ENCODE data around the gene MOB3A. TPM values are rescaled to one million over a fixed set of nuclear protein-coding genes. Genes with fewer than 3 reads are reported as not detected.

MOB3A gene
- total RNA-seq, 1 experiment from 2014 or later, result 9.2 TPM

DNA sequence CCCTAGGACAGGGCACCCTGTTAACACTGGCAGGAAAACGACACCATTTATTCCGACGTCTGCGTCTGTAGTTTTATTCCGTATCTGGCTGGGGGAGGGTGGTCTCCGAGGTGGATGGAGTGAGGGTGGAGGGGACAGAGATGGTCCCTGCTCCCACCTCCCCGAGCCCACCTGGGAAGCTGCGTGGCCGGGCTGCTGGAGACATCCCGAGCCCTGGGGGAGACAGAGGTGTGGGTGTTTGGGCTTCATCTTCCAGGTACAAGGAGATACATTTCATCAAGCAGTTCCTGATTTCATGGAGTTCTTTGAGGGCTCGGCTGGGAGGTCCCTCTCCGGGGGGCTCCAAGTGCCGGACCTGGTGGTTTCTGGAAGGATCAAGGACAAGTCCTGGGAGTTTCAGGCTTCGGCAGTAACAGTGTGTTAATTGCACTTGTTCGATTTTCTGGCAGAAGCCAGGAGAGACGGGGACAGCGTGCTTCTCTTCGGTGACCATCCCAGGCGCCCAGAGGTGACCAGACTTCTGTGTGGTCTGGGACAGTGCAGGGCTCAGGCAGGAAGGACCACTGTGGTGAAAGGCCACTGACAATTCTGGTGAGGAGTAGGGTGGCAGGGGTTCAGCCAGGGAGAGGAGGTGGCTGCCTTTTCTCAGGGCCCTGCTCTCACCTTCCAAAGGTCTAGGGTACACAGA lies 25.0 kb downstream of the MOB3A start:
- Histone ChIP-seq H3K4me3 (no peak overlapping the region), H3K4me1 (no peaks in the 10 kb centered on the region)

DNA sequence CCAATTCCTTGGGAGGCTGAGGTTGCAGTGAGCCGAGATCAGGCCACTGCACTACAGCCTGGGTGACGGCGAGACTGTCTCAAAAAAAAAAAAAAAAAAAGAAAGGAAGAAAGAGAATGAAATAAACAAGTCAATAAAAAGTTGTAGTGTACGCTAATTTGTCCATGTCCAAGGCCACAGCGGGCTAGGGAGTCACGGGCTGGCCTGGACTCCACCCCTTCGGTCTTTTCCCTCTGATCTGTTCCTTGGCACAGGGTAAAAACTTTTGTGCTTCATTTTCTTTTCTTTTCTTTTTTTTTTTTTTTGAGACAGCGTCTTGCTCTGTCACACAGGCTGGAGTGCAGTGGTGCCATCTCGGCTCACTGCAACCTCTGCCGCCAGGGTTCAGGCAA lies 25.7 kb downstream of the MOB3A start:
- H3K4me3 ChIP-seq, result no peak overlapping the region
- H3K36me3 ChIP-seq, result no peaks in the 10 kb centered on the region
- H3K4me1 ChIP-seq, result no peaks in the 10 kb centered on the region
- H3K9me3 ChIP-seq (replicated peaks), result no peaks in the 10 kb centered on the region
- H3K27ac ChIP-seq, result no peak overlapping the region
- no peak for DNase-seq
- no peaks in the 10 kb centered on the region for H3K27me3 ChIP-seq

More for the DNA sequence above, 25.0 kb downstream of the MOB3A start:
- Histone ChIP-seq H3K27ac (no peak overlapping the region), H3K36me3 (no peaks in the 10 kb centered on the region), H3K9me3 (replicated peaks) (no peaks in the 10 kb centered on the region), H3K27me3 (no peaks in the 10 kb centered on the region)
- DNase-seq, result no peak

DNA sequence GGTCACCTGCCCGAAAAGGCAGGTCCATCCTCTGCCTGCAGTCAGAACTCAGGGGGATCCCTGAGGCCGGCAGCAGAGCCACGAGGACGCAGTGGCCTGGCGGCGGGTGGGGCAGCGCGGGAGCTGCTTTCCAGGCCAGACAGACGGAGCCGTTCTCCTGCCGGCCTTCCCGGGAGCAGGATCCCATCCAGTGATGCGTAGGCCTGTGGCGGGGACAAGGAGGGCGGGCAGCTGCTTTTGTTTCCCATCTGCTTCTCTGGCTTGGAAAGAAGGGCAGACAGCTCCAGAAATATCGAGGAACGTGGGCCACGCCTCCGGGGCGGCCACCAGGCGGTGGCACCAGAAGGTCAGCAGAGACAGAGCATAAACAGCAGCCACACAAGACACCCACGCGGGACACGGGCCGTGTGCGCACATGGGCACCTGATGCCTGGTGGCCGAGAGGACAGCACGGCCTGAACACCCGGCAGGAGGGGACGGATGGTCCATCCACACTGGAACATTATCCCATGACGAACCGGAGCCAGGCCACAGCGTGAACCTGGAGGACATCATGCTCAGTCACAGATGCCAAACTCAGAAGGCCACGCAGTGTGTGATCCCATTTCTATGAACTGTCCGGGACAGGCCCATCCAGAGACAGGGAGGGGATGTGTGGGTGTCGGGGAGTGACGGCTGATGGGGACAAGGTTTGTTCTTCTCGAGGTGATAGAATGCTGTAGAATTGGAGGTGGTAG lies 31.2 kb downstream of the MOB3A start:
- Histone ChIP-seq H3K36me3 (no peaks in the 10 kb centered on the region), H3K4me3 (peak overlapping the region; percentile 10), H3K27ac (no peak overlapping the region), H3K9me3 (replicated peaks) (no peaks in the 10 kb centered on the region), H3K4me1 (peaks cover 8% of the 10 kb centered on the region; the same call in 1 of the 2 replicates), H3K27me3 (no peaks in the 10 kb centered on the region)
- DNase-seq, result peak; percentile 42 to 60

DNA sequence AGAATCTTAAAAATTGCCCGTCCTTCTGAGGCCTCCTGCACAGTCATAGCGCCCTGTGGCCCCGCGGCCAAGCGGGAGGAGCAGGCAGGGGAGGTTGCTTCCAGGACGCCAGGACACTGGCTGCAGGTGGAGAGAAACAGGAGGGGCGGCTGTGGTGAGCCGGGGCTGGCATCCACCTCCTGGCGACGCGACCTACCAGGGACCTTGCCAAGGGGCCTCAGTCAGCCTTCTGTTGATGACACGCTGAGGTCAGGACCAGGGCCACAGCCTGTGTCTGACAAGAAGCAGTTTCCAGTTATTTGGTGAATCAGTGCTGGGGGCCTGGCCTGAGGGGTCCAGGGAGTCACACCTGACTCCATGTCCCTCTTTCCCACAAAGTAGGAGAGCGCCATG lies 31.7 kb downstream of the MOB3A start:
- Histone ChIP-seq H3K9me3 (replicated peaks) (no peaks in the 10 kb centered on the region), H3K36me3 (no peaks in the 10 kb centered on the region), H3K27me3 (no peaks in the 10 kb centered on the region), H3K4me3 (peak overlapping the region; percentile 10; the same call in 1 of the 2 replicates), H3K27ac (no peak overlapping the region), H3K4me1 (peaks cover 13% of the 10 kb centered on the region; the same call in 1 of the 2 replicates)
- DNase-seq, result no peak

DNA sequence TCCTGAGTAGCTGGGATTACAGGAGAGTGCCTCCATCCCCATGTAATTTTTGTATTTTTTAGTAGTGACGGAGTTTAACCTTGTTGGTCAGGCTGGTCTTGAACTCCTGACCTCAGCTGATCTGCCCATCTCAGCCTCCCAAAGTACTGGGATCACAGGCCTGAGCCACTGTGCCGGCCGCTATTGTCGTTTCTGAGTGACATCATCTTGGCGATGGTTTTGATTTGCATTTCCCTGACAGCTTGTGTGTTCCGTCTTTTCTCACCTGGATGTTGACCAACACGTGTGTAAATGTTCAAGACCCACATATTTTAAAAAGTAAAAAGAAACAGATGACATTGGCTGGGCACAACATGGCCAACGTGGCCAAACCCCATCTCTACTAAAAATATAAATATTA lies 32.3 kb downstream of the MOB3A start:
- H3K27me3 ChIP-seq, result no peaks in the 10 kb centered on the region
- H3K4me1 ChIP-seq, result peaks cover 13% of the 10 kb centered on the region; the same call in 1 of the 2 replicates
- H3K36me3 ChIP-seq, result no peaks in the 10 kb centered on the region
- no peak overlapping the region for H3K27ac ChIP-seq
- no peaks in the 10 kb centered on the region for H3K9me3 ChIP-seq (replicated peaks)
- DNase-seq, result no peak
- H3K4me3 ChIP-seq, result no peak overlapping the region

DNA sequence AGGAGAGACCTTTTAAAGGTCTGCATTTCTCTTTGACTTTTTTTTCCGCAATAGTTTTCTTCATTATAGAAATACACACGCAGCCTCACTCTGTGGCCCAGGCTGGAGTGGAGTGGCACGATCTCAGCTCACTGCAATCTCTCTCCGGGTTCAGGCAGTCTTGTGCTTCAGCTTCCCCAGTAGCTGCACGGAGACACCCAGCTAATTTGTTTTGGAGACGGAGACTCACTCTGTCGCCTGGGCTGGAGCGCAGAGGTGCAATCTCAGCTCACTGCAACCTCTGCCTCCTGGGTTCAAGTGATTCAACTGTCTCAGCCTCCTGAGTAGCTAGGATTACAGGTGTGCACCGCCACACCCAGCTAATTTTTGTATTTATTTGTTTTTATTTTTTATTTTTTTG lies 33.4 kb downstream of the MOB3A start:
- Histone ChIP-seq H3K4me3 (no peak overlapping the region), H3K4me1 (peaks cover 13% of the 10 kb centered on the region; the same call in 1 of the 2 replicates), H3K27ac (no peak overlapping the region), H3K27me3 (no peaks in the 10 kb centered on the region), H3K9me3 (replicated peaks) (no peaks in the 10 kb centered on the region), H3K36me3 (no peaks in the 10 kb centered on the region)
- no peak for DNase-seq

DNA sequence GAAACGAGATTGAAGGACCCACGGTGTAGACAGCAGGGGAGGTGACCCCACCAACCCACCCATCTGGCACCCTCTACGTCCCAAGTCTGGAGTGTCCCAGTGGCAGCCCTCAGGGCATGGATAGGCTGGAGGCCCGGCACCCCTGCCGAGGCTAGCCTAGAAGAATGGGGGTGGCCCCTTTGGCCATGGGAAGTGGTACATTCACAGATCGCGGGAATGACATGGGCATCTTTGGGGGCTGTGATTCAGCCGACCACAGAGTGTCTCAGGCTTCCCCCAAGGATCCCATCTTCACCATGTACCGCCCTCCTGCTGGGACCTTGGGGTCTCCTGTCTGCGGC lies 33.8 kb downstream of the MOB3A start:
- Histone ChIP-seq H3K9me3 (replicated peaks) (no peaks in the 10 kb centered on the region), H3K4me3 (no peak overlapping the region), H3K36me3 (no peaks in the 10 kb centered on the region), H3K27ac (no peak overlapping the region), H3K4me1 (peaks cover 13% of the 10 kb centered on the region; the same call in 1 of the 2 replicates), H3K27me3 (no peaks in the 10 kb centered on the region)
- no peak for DNase-seq

DNA sequence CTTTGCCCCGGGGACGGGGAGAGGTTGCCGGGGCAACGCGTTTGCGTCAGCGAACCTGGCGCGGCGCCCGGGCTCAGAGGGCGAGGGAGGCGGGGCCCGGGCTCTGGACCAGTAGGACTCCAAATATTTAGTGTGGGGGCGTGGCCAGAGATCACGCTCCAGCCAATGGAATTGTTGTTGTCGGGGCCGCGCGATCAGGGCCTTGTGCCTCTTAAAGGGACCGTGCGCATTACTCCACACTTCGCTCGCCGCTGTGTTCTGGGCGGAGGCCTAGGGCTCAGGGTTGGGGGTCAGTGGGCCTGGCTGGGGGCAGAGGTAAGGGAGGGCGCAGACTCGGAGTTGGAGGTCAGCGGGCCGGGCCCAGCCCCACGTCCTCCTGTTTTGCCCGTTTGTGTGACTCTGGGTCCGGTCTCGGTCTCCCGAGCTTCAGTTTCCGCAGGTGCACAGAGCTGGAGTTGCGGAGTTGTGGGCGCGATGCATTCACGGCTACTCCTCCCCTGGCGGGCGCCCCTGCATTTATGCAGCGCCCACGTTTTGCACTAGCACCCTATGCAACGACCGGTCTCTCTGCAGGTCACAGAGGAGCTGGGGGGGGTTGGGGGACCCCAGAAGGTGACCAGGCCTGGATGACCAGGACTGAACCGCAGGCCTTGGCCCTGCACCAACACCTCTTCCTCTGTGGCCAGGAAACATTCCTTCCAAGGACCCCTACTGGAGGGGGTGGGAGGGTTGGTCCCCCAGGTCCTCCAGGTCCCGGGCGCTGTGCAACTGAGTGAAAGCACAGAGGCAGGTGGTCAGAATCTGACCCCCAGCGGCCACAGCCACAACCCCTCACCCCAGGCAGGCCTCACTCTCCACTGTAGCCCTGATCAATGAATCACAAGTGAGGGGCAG lies 34.4 kb downstream of the MOB3A start:
- Histone ChIP-seq H3K4me3 (peak overlapping the region; percentile 80), H3K9me3 (replicated peaks) (no peaks in the 10 kb centered on the region), H3K27me3 (no peaks in the 10 kb centered on the region), H3K4me1 (peaks cover 13% of the 10 kb centered on the region; the same call in 1 of the 2 replicates), H3K27ac (peak overlapping the region; percentile 50; the same call in 1 of the 2 replicates), H3K36me3 (no peaks in the 10 kb centered on the region)
- peak; percentile 99 for DNase-seq

DNA sequence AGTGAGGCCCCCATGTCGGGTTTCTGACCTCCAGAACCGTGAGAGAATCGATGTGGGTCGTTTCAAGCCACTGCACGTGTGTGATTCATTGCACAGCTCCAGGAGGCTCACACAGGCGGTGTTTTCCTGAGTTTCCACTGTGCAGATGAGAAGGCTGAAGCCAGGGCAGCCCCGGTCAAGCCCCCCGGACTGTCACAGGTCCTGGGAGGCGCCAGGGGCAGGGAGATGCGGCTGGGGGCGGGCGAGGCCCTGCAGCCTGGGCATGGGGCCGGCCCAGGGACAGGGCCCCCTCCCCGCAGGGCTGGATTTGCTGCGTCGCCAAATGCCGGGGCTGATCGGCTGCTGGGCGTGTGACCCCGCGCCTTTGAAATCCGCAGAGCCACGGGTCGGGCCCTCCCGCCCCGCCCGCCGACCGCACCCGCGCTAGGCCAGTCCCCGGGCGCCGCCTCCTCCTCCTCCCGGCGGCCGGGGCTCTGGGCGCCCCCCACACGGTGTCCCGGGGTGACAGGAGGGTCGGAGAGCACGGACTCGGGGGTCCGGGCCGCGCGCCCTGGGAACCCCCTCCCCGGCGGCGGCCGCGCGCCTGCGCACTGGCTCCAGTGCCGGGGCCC lies 35.1 kb downstream of the MOB3A start:
- H3K4me1 ChIP-seq, result peaks cover 13% of the 10 kb centered on the region; the same call in 1 of the 2 replicates
- H3K4me3 ChIP-seq, result peak overlapping the region; percentile 80
- no peaks in the 10 kb centered on the region for H3K9me3 ChIP-seq (replicated peaks)
- H3K27me3 ChIP-seq, result no peaks in the 10 kb centered on the region
- H3K27ac ChIP-seq, result peak overlapping the region; percentile 50
- DNase-seq, result peak; percentile 65 to 71
- no peaks in the 10 kb centered on the region for H3K36me3 ChIP-seq

DNA sequence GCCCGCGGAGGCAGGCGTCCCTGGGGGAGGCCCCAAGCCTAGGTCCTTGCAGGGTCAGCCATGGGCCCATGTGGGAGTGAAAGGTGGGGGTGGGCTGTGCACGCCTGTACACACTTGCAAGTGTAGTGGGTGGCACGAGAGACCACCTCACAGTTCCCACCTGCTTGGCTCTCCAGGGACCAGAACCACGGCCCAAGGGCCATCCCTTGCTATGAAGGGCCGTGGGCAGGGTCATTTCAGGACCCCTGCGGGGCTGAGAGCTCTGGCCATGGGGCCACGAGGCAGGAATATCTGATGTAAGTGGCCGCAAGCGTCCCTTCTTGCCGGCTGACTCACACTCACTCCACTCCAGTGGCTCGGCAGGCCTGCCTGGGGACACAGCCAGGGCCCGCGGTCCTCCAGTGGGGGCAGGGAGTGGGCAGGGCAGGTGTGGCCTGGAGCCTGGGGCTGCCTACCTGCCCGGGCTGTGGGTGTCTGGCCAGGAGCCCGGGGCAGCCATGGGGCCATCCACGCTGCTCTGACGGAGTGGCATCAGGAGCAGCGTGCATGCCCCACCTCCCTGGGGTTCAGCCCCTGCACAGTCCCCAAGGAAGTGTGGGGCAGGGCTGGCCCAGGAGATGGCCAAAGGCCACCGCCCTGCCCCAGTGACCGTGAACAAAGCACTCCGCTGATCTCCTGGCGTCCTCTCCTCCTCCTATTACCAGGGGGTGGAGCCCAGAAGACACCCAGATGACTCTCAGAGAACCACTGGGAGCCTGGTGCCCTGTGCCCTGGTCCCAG lies 36.5 kb downstream of the MOB3A start:
- H3K4me1 ChIP-seq, result peaks cover 13% of the 10 kb centered on the region; the same call in 1 of the 2 replicates
- peak in 1 of 2 experiments; percentile 57 for DNase-seq
- peak overlapping the region; percentile 50 for H3K27ac ChIP-seq
- H3K36me3 ChIP-seq, result no peaks in the 10 kb centered on the region
- H3K4me3 ChIP-seq, result peak overlapping the region; percentile 80
- H3K9me3 ChIP-seq (replicated peaks), result no peaks in the 10 kb centered on the region
- no peaks in the 10 kb centered on the region for H3K27me3 ChIP-seq

DNA sequence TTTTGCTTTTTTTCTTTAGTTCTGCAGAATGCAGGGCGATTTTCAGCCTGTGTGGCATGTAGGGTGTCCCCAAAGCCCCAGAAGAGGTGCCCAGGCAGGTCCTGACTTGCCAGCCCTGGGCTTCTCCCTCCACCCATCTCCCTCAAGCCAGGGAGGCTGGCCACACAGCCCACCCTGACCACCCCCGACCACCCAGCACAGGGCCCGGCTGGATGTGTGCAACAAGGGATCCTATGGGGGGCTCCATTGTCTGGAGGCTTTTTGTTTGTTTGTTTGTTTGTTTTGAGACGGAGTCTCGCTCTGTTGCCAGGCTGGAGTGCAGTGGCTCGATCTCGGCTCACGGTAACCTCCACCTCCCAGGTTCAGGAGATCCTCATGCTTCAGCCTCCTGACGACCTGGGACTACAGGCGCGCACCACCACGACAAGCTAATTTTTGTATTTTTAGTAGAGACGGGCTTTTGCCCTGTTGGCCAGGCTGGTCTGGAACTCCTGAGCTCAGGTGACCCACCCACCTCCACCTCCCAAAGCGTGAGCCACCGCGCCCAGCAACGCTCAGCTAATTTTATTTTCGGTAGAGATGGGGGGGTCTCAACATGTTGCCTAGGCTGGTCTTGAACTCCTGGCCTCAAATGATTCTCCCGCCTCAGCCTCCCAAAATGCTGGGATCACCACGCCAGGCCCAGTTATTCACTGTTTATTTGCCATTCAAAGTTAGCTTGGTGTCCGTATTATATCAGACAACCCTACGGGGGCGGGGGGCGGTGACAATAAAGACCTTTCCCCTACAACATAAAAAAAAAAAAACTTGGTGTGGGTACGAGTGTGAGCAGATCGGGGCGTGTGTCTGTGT lies 37.3 kb downstream of the MOB3A start:
- Histone ChIP-seq H3K27me3 (no peaks in the 10 kb centered on the region), H3K27ac (peak overlapping the region; percentile 50), H3K9me3 (replicated peaks) (no peaks in the 10 kb centered on the region), H3K36me3 (no peaks in the 10 kb centered on the region), H3K4me1 (peaks cover 13% of the 10 kb centered on the region; the same call in 1 of the 2 replicates), H3K4me3 (no peak overlapping the region)
- DNase-seq, result no peak

DNA sequence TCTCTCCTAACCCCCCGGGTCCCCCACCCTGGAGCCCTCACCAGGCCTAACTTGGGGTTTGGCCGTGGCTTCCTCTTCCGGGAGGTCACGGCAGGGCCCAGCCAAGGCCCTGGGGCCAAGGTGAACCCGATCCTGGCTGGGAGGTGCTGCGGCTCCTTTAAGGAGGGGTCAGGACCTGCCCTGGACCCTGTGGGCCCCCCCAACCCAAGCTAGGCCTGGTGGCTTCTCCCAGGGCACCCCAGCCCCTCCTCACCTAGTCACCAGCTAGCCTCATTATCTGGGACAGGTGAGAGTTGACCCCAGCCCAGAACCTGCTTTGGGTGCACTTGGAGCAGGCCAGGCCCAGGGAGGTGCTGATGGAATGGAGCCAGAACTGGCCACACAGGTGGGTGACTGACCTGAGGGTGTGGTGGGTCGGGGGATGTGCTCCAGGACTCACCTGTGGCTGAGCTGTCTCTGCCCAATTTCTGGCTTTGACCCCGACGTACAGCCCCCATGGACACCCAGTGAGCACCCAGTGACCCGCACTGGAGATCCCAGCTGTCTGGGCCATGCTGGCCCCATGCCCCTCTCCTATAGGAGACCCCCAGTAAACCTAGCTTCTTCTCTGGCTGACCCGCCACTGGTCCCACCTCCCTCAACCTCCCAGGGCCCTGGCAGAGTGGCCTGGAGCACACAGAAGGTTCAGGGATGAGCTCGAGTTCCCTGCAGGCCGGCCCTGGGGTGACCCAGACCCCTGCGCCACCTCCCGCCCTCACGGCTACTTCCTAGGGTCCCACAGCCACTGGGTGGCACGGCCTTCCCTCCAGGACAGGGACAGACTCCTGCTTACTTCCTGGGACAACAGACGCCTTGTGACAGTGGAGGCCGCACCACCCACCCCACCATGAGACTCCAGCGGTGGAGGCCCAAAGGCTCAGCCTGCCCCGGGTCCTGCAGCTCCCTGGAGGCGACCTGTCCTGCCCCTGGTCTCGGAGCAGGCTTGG lies 38.3 kb downstream of the MOB3A start:
- H3K27me3 ChIP-seq, result no peaks in the 10 kb centered on the region
- no peak overlapping the region for H3K4me3 ChIP-seq
- H3K9me3 ChIP-seq (replicated peaks), result no peaks in the 10 kb centered on the region
- H3K36me3 ChIP-seq, result no peaks in the 10 kb centered on the region
- H3K27ac ChIP-seq, result no peak overlapping the region
- H3K4me1 ChIP-seq, result peaks cover 13% of the 10 kb centered on the region; the same call in 1 of the 2 replicates
- DNase-seq, result no peak

Measured in SJCRH30 (cell line).